ENCODE measurements around the gene RFFL. TPM values are rescaled to one million over a fixed set of nuclear protein-coding genes. Genes with fewer than 3 reads are reported as not detected.

The RFFL gene
- total RNA-seq, 1 experiment from 2014 or later, result 40.3 TPM

- RAD21 ChIA-PET (ENCODE audit: low non-redundant PET in 1 of 2, low total read pairs in 2 of 2, uncharacterized antibody in 2 of 2, unreplicated experiment in 2 of 2), result no interaction called here
- Histone ChIP-seq H3K4me3 (replicated peaks in 1 of 2; ENCODE audit: low read depth in 1 of 2, low read length in 2 of 2) (no peak overlapping the region), H3K9me2 (ENCODE audit: insufficient read depth) (no peaks in the 10 kb centered on the region), H3K27me3 (ENCODE audit: insufficient read depth, low read length) (no peaks in the 10 kb centered on the region), H3K27ac (ENCODE audit: low read depth, low read length) (no peak overlapping the region), H3K36me3 (ENCODE audit: control insufficient read depth in 1 of 2, insufficient read depth in 2 of 2, low read length in 2 of 2) (no peaks in the 10 kb centered on the region), H3K4me1 (ENCODE audit: control insufficient read depth in 1 of 2, insufficient read depth in 2 of 2, low read length in 2 of 2) (peaks cover 4 to 9% of the 10 kb centered on the region in 2 experiments; a peak in 2 of 4 replicates), H3K4me2 (ENCODE audit: low read length) (no peak overlapping the region), H4K20me1 (ENCODE audit: insufficient read depth) (no peaks in the 10 kb centered on the region), H2AFZ (ENCODE audit: low read depth, low read length, poor library complexity, severe bottlenecking) (no peak overlapping the region), H3K79me2 (ENCODE audit: insufficient read depth, low read length) (peaks cover 20% of the 10 kb centered on the region), H3K9me3 (ENCODE audit: control insufficient read depth in 1 of 2, insufficient read depth in 1 of 2, low read depth in 1 of 2, low read length in 2 of 2) (no peaks in the 10 kb centered on the region), H3K9ac (ENCODE audit: low read length) (no peak overlapping the region)
- TF ChIP-seq JUND (IDR thresholded peaks at IDR 0.05), result no peak
- BruUV-seq (replicated peaks), result no TSS peak
- CTCF ChIA-PET, result no interaction called here
- intact Hi-C loops (cut with micrococcal nuclease), result no loop called here
- no peak for DNase-seq (ENCODE audit: low read depth, low spot score)
- POLR2A ChIA-PET, result no interaction called here
- ATAC-seq, result no peak
These were observed 11.8 kb downstream of the RFFL start for GRCh38 chr17:35051579-35052240.

DNA sequence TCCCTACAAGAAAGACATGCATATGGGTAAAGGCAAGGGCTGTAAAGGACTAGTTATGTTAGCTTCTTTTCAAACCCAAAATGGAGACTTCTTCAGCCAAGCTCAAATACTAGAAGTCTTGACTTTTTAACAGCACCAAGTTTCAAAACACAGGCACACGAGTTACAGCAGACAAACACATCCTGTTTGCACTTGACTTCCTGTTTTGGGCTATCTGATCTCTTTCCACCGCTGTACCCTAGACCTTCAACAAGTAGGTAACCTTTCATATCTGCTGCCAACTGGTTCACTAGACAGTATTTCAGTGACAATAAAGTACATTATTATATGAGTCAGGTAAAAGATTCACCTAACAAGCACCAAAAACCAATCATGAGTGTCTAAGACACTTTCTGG is 12.3 kb downstream of the RFFL start:
- no peak for ATAC-seq
- intact Hi-C loops (cut with micrococcal nuclease), result no loop called here
- no TSS peak for BruUV-seq (replicated peaks)
- H3K27ac ChIP-seq (ENCODE audit: low read depth, low read length), result no peak overlapping the region
- H3K4me3 ChIP-seq (replicated peaks in 1 of 2; ENCODE audit: low read depth in 1 of 2, low read length in 2 of 2), result no peak overlapping the region
- RAD21 ChIA-PET (ENCODE audit: low non-redundant PET in 1 of 2, low total read pairs in 2 of 2, uncharacterized antibody in 2 of 2, unreplicated experiment in 2 of 2), result no interaction called here
- POLR2A ChIA-PET, result no interaction called here
- H3K27me3 ChIP-seq (ENCODE audit: insufficient read depth, low read length), result no peaks in the 10 kb centered on the region
- no peaks in the 10 kb centered on the region for H4K20me1 ChIP-seq (ENCODE audit: insufficient read depth)
- no peaks in the 10 kb centered on the region for H3K9me2 ChIP-seq (ENCODE audit: insufficient read depth)
- peaks cover 20% of the 10 kb centered on the region for H3K79me2 ChIP-seq (ENCODE audit: insufficient read depth, low read length)
- no peaks in the 10 kb centered on the region for H3K36me3 ChIP-seq (ENCODE audit: control insufficient read depth in 1 of 2, insufficient read depth in 2 of 2, low read length in 2 of 2)
- H3K9me3 ChIP-seq (ENCODE audit: control insufficient read depth in 1 of 2, insufficient read depth in 1 of 2, low read depth in 1 of 2, low read length in 2 of 2), result no peaks in the 10 kb centered on the region
- no peak for DNase-seq (ENCODE audit: low read depth, low spot score)
- CTCF ChIA-PET, result no interaction called here
- no peak overlapping the region for H3K4me2 ChIP-seq (ENCODE audit: low read length)
- no peak overlapping the region for H3K9ac ChIP-seq (ENCODE audit: low read length)
- peaks cover 3 to 11% of the 10 kb centered on the region in 2 experiments; a peak in 2 of 4 replicates for H3K4me1 ChIP-seq (ENCODE audit: control insufficient read depth in 1 of 2, insufficient read depth in 2 of 2, low read length in 2 of 2)
- no peak overlapping the region for H2AFZ ChIP-seq (ENCODE audit: low read depth, low read length, poor library complexity, severe bottlenecking)
- TF ChIP-seq ELF1 (IDR thresholded peaks at IDR 0.05; ENCODE audit: borderline replicate concordance, low read depth) (no peak), CTCF (IDR thresholded peaks at IDR 0.05 in 2 of 3, conservative IDR thresholded peaks at IDR 0.05 in 1 of 3; ENCODE audit: borderline replicate concordance in 1 of 3, insufficient read depth in 1 of 3, low read depth in 2 of 3, low read length in 2 of 3) (no peak), TCF7L2 (IDR thresholded peaks at IDR 0.05; ENCODE audit: borderline replicate concordance, extremely low read depth, insufficient read depth, insufficient read length) (no peak), SP1 (IDR thresholded peaks at IDR 0.05; ENCODE audit: low read depth) (no peak), CBX3 (IDR thresholded peaks at IDR 0.05; ENCODE audit: low read depth) (no peak), EGR1 (IDR thresholded peaks at IDR 0.05; ENCODE audit: low read depth) (no peak), POLR2AphosphoS5 (IDR thresholded peaks at IDR 0.05; ENCODE audit: low read depth, low read length) (no peak), RAD21 (IDR thresholded peaks at IDR 0.05; ENCODE audit: low read depth) (no peak)
- TF ChIP-seq, protein P1, sequence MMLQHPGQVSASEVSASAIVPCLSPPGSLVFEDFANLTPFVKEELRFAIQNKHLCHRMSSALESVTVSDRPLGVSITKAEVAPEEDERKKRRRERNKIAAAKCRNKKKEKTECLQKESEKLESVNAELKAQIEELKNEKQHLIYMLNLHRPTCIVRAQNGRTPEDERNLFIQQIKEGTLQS (IDR thresholded peaks at IDR 0.05), result no peak
- TF ChIP-seq, protein P2, sequence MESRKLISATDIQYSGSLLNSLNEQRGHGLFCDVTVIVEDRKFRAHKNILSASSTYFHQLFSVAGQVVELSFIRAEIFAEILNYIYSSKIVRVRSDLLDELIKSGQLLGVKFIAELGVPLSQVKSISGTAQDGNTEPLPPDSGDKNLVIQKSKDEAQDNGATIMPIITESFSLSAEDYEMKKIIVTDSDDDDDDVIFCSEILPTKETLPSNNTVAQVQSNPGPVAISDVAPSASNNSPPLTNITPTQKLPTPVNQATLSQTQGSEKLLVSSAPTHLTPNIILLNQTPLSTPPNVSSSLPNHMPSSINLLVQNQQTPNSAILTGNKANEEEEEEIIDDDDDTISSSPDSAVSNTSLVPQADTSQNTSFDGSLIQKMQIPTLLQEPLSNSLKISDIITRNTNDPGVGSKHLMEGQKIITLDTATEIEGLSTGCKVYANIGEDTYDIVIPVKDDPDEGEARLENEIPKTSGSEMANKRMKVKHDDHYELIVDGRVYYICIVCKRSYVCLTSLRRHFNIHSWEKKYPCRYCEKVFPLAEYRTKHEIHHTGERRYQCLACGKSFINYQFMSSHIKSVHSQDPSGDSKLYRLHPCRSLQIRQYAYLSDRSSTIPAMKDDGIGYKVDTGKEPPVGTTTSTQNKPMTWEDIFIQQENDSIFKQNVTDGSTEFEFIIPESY (IDR thresholded peaks at IDR 0.05; ENCODE audit: extremely low read depth, insufficient replicate concordance, low read length), result no peak
- TF ChIP-seq, protein P3, sequence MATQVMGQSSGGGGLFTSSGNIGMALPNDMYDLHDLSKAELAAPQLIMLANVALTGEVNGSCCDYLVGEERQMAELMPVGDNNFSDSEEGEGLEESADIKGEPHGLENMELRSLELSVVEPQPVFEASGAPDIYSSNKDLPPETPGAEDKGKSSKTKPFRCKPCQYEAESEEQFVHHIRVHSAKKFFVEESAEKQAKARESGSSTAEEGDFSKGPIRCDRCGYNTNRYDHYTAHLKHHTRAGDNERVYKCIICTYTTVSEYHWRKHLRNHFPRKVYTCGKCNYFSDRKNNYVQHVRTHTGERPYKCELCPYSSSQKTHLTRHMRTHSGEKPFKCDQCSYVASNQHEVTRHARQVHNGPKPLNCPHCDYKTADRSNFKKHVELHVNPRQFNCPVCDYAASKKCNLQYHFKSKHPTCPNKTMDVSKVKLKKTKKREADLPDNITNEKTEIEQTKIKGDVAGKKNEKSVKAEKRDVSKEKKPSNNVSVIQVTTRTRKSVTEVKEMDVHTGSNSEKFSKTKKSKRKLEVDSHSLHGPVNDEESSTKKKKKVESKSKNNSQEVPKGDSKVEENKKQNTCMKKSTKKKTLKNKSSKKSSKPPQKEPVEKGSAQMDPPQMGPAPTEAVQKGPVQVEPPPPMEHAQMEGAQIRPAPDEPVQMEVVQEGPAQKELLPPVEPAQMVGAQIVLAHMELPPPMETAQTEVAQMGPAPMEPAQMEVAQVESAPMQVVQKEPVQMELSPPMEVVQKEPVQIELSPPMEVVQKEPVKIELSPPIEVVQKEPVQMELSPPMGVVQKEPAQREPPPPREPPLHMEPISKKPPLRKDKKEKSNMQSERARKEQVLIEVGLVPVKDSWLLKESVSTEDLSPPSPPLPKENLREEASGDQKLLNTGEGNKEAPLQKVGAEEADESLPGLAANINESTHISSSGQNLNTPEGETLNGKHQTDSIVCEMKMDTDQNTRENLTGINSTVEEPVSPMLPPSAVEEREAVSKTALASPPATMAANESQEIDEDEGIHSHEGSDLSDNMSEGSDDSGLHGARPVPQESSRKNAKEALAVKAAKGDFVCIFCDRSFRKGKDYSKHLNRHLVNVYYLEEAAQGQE (IDR thresholded peaks at IDR 0.05; ENCODE audit: low read depth), result no peak

Measured in HCT116 (cell line).